Lung (tissue), 12 donors: ENCODE data around the gene MOBP. TPM values are rescaled to one million over a fixed set of nuclear protein-coding genes. Genes with fewer than 3 reads are reported as not detected.
A peak's percentile ranks its signal among the peaks of the same experiment; 100 is the strongest.

Source experiments
- ATAC-seq: fragments of 200-7000 bp; cut with Tn5 transposase; one replicate; pipeline ENCODE4 v1.9.1; 2020; ENCODE audit warnings: moderate number of reproducible peaks; ENCODE audit not compliant: insufficient read depth, low FRiP score
- DNase-seq, 3 donors: peaks; one replicate each; pipeline ENCODE4 v3.0.0-alpha.2; 2013 to 2017
- H3K27ac ChIP-seq, 2 donors: one replicate each; pipeline ENCODE4 v1.5.1; 2013; ENCODE audit warnings: mild to moderate bottlenecking in 2 of 2, moderate library complexity in 2 of 2, control low read depth in 1 of 2, inconsistent platforms in 1 of 2, low read depth in 1 of 2, low read length in 1 of 2
- H3K27me3 ChIP-seq, 3 donors: one replicate each; pipeline ENCODE4 v1.5.1; 2013; ENCODE audit warnings: low read length in 2 of 3; ENCODE audit not compliant: control insufficient read depth in 3 of 3, insufficient read depth in 3 of 3
- H3K36me3 ChIP-seq, 4 donors: one replicate each; pipeline ENCODE4 v1.5.1; 2013; ENCODE audit warnings: low read length in 4 of 4, mild to moderate bottlenecking in 1 of 4, moderate library complexity in 1 of 4; ENCODE audit not compliant: control insufficient read depth in 4 of 4, insufficient read depth in 4 of 4
- H3K4me1 ChIP-seq, 5 donors: one replicate each; pipeline ENCODE4 v1.5.1; 2013; ENCODE audit warnings: low read length in 5 of 5, mild to moderate bottlenecking in 2 of 5, moderate library complexity in 1 of 5; ENCODE audit not compliant: control insufficient read depth in 5 of 5, insufficient read depth in 5 of 5
- H3K4me3 ChIP-seq: one replicate; pipeline ENCODE4 v1.5.1; 2013; ENCODE audit warnings: mild to moderate bottlenecking, control low read depth, moderate library complexity
- H3K9ac ChIP-seq, 2 donors: one replicate each; pipeline ENCODE4 v1.5.1; 2013; ENCODE audit warnings: low read length in 2 of 2, control low read depth in 1 of 2; ENCODE audit not compliant: insufficient read depth in 1 of 2
- H3K9me3 ChIP-seq, 4 donors: one replicate each; pipeline ENCODE4 v1.5.1; 2013; ENCODE audit warnings: low read length in 3 of 4, mild to moderate bottlenecking in 1 of 4, moderate library complexity in 1 of 4; ENCODE audit not compliant: control insufficient read depth in 4 of 4, insufficient read depth in 3 of 4
- WGBS, 2 donors: extraction: QIAGEN DNeasy Blood & Tissue Kit; methylation state at CpG; one replicate each; pipeline ENCODE4 v1.1.7; 2013; 5-methylcytosine and 5-hydroxymethylcytosine counted together
- polyA plus RNA-seq, 2 donors: library from polyadenylated mRNA; stranded (reverse); fragments of 200-250 nt; gene quantifications; one replicate each; pipeline ENCODE4 v1.2.1, GENCODE V29; 2013
- total RNA-seq, 2 donors: library from RNA; depleted of rRNA in 1 of 2; stranded (reverse); fragments of >200 nt in 1 of 2; gene quantifications; one replicate each; pipeline ENCODE4 v1.2.1, GENCODE V29; 2014 to 2021
- TF ChIP-seq, protein P1 (sequence below): IDR thresholded peaks from 2 replicates; pipeline ENCODE4 v1.5.1; 2012; ENCODE audit warnings: mild to moderate bottlenecking; ENCODE audit errors: control extremely low read depth, extremely low read depth
- donor health status: control.
- donor health status: control.
- donor health status: Bipolar disorder and iron deficiency.
- donor health status: healthy.
- donor health status: DM: yes; HTN: yes; CAD: no.

Gene MOBP
- total and polyA plus RNA-seq, 4 donors, result 0.10 to 0.18 (median 0.16) TPM

DNA sequence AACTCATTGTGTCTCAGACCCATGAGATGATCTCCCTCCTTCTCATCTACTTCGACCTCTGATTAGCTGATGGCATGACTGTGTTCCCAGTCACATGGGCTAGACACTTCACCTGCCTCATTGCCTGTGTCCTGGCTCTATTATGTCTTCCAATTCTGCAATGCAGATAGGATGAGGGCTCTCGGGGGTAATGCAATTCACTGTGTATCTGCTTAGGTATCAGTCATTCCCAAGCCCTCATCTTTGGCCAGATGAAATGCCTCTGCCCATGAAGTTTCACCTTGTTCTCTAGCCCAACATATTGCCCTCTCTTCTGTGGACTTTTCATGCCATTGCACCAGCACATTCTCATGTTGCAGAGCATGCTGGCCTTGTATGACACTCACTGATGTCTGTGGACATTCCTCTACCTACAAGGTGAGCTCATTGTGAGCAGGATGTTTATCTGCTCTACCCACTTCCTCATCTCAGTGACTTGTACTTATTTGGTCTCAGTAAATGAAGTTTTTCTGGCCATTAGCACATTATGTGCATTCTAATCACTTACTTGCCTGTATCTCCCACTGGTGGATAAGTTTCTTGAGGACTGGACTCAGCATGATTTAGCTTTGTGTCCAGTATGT is 32.3 kb downstream of the MOBP start:
- Histone ChIP-seq H3K9ac (no peak overlapping the region), H3K9me3 (peaks cover 0 to 8% (median 0%) of the 10 kb centered on the region in 4 donors), H3K36me3 (no peaks in the 10 kb centered on the region), H3K27me3 (peaks cover 0 to 33% (median 33%) of the 10 kb centered on the region in 3 donors), H3K27ac (no peak overlapping the region), H3K4me3 (no peak overlapping the region), H3K4me1 (peaks cover 0 to 3% (median 0%) of the 10 kb centered on the region in 5 donors)
- TF ChIP-seq, protein P1, sequence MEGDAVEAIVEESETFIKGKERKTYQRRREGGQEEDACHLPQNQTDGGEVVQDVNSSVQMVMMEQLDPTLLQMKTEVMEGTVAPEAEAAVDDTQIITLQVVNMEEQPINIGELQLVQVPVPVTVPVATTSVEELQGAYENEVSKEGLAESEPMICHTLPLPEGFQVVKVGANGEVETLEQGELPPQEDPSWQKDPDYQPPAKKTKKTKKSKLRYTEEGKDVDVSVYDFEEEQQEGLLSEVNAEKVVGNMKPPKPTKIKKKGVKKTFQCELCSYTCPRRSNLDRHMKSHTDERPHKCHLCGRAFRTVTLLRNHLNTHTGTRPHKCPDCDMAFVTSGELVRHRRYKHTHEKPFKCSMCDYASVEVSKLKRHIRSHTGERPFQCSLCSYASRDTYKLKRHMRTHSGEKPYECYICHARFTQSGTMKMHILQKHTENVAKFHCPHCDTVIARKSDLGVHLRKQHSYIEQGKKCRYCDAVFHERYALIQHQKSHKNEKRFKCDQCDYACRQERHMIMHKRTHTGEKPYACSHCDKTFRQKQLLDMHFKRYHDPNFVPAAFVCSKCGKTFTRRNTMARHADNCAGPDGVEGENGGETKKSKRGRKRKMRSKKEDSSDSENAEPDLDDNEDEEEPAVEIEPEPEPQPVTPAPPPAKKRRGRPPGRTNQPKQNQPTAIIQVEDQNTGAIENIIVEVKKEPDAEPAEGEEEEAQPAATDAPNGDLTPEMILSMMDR, result no peak
- DNase-seq (no peak), ATAC-seq (no peak)
- 53 to 63% methylated on average over 2 of the region's 2 CpGs for WGBS, 2 donors

DNA sequence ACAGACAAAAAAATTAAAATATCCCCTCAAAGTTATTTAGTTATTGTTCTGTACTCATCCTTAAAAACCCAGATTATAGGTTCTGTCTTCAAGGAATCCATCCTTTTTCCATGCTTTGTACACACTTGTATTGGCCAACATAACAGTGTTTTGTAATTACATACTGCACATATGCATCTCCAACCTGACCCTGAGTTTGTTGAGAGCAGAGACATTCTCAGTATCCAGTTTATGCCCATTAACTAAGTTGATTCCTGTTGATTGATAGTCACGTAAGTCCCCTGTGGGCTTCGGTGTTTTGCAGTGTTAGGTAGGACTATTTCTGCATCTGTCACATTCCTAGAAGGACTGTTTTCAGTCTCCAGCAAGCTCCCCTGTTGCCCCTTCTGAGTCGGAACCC is 33.6 kb downstream of the MOBP start:
- Histone ChIP-seq H3K9me3 (peaks cover 0 to 8% (median 0%) of the 10 kb centered on the region in 4 donors), H3K4me3 (no peak overlapping the region), H3K36me3 (no peaks in the 10 kb centered on the region), H3K27ac (no peak overlapping the region), H3K27me3 (peaks cover 0 to 33% (median 33%) of the 10 kb centered on the region in 3 donors), H3K4me1 (peaks cover 0 to 3% (median 0%) of the 10 kb centered on the region in 5 donors), H3K9ac (no peak overlapping the region)
- no peak for ATAC-seq
- TF ChIP-seq, protein P1, result no peak
- no peak for DNase-seq
- WGBS, 2 donors, result 76 to 82% methylated on average over 3 of the region's 3 CpGs

DNA sequence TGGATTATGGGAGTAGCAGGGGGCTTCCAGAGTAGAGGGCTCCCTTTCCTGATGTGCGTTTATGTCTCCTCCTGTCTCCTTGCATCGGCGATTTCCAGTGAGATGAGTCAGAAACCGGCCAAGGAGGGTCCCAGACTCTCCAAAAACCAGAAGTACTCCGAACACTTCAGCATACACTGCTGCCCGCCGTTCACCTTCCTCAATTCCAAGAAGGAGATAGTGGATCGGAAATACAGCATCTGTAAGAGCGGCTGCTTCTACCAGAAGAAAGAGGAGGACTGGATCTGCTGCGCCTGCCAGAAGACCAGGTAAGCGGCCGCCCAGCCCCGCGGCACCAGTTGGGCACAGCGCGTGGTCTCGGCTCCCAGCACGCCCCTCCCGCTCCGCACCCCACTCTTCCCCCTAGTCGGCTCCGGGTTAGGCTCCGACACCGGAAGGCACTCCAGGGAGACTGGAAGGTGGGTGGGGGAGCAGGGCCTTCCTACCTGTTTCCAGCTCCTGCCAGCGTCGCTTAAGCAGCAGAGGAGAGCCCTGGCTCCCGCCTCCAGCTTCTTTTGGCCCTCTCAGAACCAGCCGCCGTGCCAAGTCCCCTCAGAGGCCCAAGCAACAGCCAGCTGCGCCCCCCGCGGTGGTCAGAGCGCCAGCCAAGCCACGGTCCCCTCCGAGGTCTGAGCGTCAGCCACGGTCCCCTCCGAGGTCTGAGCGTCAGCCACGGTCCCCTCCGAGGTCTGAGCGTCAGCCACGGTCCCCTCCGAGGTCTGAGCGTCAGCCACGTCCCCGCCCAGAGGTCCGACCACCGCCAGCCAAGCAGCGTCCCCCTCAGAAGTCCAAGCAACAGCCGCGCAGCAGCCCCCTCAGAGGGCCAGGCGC is 34.7 kb downstream of the MOBP start:
- TF ChIP-seq, protein P1, result no peak
- Histone ChIP-seq H3K4me1 (peaks cover 0 to 3% (median 0%) of the 10 kb centered on the region in 5 donors), H3K36me3 (no peaks in the 10 kb centered on the region), H3K27ac (no peak overlapping the region), H3K27me3 (peaks cover 0 to 33% (median 33%) of the 10 kb centered on the region in 3 donors), H3K4me3 (no peak overlapping the region), H3K9ac (no peak overlapping the region), H3K9me3 (peaks cover 0 to 8% (median 0%) of the 10 kb centered on the region in 4 donors)
- no peak for ATAC-seq
- peak in 2 of 3 donors; percentile 16 to 23 for DNase-seq
- 28 to 37% methylated on average over 53 of the region's 53 CpGs for WGBS, 2 donors
